Measurements from ENCODE around the gene GUCY1A2.
"Not testable (repeated sequence)": the region's sequence is repeated elsewhere in the genome, so short reads cannot be mapped to it uniquely, and the experiment has no call there.

GUCY1A2 gene, protein sequence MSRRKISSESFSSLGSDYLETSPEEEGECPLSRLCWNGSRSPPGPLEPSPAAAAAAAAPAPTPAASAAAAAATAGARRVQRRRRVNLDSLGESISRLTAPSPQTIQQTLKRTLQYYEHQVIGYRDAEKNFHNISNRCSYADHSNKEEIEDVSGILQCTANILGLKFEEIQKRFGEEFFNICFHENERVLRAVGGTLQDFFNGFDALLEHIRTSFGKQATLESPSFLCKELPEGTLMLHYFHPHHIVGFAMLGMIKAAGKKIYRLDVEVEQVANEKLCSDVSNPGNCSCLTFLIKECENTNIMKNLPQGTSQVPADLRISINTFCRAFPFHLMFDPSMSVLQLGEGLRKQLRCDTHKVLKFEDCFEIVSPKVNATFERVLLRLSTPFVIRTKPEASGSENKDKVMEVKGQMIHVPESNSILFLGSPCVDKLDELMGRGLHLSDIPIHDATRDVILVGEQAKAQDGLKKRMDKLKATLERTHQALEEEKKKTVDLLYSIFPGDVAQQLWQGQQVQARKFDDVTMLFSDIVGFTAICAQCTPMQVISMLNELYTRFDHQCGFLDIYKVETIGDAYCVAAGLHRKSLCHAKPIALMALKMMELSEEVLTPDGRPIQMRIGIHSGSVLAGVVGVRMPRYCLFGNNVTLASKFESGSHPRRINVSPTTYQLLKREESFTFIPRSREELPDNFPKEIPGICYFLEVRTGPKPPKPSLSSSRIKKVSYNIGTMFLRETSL

DNA sequence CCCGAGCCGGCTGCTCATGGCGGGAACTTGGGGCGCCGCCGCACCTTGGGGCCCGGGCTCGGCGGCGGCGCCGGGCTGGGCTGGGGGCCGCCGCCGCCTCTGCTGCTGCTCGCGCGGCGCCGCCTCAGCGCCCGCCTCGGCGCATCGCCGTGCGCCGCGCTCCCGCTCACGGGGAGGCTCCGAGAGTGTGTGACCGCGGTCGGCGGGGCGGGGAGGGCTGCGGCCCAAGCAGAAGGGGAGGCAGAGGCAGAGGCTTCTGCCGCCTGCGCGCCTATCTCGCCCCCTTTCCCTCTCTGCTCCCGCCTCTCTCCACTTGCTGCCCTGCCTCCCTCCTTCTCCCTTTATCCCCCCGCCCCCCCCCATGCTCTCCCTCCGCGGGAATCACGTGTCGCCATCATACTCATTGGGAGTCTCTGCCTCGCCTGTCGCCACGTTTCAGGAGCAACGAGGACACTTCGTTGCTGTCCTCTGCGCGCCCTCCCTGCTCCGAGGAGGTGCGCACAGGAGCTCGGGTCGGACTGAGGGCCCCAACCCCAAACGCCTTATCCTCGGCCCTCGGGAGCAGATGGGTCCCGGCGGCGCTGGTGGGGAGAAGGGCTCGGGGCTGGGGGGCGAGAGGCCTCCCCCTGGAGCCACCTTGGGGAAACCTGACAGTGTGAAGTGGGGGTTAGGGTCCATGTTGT is at the start of gene GUCY1A2:
TSS of gene GUCY1A2 (minus strand) at position 258 of the 683 bp plus-strand sequence. CDS start 421 bp downstream, outside the sequence.
- ATAC-seq = no peak
- H3K36me3 Mint-ChIP-seq = no peaks in the 10 kb centered on the region
- H3K4me1 Mint-ChIP-seq = peaks cover 6% of the 10 kb centered on the region
- no peak within 1 kb of the TSS for H3K27ac Mint-ChIP-seq
- peaks cover 62% of the 10 kb centered on the region for H3K27me3 Mint-ChIP-seq
- H3K4me3 Mint-ChIP-seq = peak within 1 kb of the TSS; percentile 56
- no peaks in the 10 kb centered on the region for H3K9me3 Mint-ChIP-seq

DNA sequence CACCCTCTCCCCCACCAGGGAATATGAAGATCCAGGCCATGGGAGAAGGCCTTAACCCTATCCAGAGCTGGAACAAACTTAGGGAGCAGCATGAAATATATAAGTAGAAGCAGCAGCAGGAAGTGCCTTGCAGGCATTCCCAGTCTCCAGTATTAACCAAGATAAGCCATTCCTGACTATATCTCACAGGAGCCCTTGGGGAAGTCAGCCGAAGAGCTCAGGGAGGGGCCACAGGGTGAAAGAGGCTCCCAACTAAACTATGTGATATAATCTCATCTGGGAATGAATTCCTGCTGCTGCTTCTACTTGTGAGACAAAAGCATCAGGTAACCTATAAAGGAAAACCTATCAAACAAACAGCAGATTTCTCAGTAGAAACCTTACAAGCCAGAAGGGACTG is 36.1 kb upstream of the GUCY1A2 start:
- Mint-ChIP-seq H3K27me3 (no peaks in the 10 kb centered on the region), H3K36me3 (no peaks in the 10 kb centered on the region)
- ATAC-seq = no peak

DNA sequence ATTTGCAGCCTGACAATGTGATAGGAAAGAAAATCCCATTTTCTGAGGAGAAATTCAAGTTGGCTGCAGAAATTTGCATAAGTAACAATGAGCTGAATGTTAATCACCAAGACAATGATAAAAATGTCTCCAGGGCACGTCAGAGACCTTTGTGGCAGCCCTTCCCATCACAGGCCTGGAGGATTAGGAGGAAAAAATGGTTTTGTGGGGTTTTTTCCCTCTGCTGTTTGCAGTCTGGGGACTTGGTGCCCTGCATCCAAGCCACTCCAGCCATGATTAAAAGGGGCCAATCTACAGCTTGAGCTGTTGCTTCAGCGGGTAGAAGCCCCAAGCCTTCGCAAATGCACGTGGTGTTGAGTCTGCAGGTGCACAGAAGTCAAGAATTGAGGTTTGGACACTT is 33.1 kb upstream of the GUCY1A2 start:
- not testable (repeated sequence) for H3K27ac Mint-ChIP-seq, ATAC-seq, H3K4me1 Mint-ChIP-seq, H3K36me3 Mint-ChIP-seq, H3K4me3 Mint-ChIP-seq, H3K27me3 Mint-ChIP-seq
- peaks cover 13% of the 10 kb centered on the region for H3K9me3 Mint-ChIP-seq

More for the DNA sequence above, 36.1 kb upstream of the GUCY1A2 start:
- Mint-ChIP-seq H3K9me3 (peaks cover 12% of the 10 kb centered on the region), H3K4me3 (no peak overlapping the region), H3K4me1 (no peaks in the 10 kb centered on the region), H3K27ac (no peak overlapping the region)

DNA sequence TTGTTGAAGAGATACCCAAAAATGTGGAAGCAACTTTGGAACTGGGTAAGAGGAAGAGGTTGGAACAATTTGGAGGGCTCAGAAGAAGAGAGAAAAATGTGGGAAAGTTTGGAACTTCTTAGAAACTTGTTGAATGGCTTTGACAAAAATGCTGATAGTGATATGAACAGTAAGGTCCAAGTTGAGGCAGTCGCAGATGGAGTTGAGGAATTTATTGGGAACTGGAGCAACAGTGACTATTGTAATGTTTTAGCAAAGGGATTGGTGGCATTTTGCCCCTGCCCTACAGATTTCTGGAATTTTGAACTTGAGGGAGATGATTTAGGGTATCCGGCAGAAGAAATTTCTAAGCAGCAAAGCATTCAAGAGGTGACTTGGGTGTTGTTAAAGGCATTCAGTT is 32.6 kb upstream of the GUCY1A2 start:
- not testable (repeated sequence) for H3K27ac Mint-ChIP-seq
- peaks cover 13% of the 10 kb centered on the region for H3K9me3 Mint-ChIP-seq

DNA sequence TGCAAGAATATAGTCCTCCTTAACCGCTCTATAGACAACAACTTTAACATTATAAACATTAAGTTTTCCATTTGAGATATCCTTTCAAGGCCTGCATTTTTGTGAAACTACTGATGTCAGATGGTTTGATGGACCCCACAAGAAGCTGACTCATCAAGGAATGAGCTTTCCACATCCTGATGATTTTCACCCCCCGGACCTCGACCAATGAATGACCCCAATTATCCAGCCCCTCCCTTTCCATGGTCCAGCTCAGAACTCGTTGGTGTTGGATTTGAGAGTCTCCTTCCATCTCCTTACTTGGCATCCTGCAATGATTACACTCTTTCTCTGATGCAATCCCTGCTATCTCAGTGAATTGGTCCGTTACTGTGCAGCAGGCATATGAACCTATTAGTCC is 31.8 kb upstream of the GUCY1A2 start:
- Mint-ChIP-seq H3K27me3 (no peaks in the 10 kb centered on the region), H3K4me1 (no peaks in the 10 kb centered on the region), H3K27ac (no peak overlapping the region), H3K4me3 (no peak overlapping the region), H3K9me3 (peaks cover 13% of the 10 kb centered on the region), H3K36me3 (no peaks in the 10 kb centered on the region)
- ATAC-seq = no peak

More for the DNA sequence above, 32.6 kb upstream of the GUCY1A2 start:
- H3K4me1 Mint-ChIP-seq, ATAC-seq, H3K4me3 Mint-ChIP-seq, H3K36me3 Mint-ChIP-seq, H3K27me3 Mint-ChIP-seq: not testable (repeated sequence)

DNA sequence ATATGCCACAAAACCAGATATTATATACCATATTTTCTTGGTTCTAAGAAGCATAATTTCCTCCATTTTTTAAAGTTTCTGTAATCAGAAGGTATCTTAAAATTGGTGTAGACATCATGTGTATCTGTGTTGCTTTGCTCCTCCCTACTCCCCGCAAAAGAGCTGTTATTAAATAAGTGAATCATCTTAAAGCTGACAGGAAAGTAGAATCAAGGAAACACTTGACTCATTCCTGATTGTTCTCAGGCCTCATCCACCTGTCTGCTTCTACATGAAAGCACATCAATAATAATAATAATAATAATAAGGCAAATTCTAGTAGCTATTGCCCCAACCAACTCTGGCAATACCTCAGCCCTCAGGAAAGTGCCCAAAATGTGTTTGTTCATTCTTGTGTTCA is 26.2 kb upstream of the GUCY1A2 start:
- Mint-ChIP-seq H3K27me3 (no peaks in the 10 kb centered on the region), H3K4me3 (no peak overlapping the region), H3K27ac (no peak overlapping the region), H3K9me3 (peaks cover 2% of the 10 kb centered on the region), H3K4me1 (no peaks in the 10 kb centered on the region), H3K36me3 (no peaks in the 10 kb centered on the region)
- no peak for ATAC-seq

DNA sequence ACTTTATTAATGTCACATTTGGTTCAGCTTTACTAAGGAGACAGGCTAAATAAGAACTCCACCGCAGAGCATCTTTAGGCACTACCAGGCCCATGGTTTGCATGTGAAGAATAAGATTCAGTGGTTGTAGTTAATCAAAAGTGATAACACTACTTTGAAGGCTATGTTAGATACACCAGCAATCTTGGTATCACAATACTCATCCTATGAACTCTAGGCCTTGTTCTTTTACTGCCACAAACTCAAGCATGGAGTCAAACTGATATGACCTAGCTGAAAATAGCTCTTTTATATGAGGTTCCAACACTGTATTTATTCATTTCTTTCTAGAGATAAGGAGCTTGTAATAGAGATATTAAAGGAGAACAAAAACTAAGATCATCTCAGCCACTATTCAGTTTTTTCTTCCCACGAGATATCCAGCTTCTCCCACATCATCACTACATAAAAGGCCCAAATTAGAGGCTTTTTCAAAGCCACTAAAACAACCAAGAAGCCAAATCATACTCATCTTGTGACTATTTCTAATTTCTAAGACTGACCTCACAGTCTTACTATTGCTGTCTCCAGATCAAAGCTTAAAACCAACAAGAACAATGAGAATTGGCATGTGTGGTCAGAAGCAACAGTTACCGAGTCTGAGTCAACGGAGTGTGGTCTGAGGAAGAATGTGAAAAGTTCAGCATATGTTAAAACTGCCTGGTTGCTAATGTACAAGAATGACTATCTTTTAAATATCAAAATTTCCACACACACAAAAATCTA is 25.1 kb upstream of the GUCY1A2 start:
- H3K4me3 Mint-ChIP-seq = no peak overlapping the region
- H3K36me3 Mint-ChIP-seq = no peaks in the 10 kb centered on the region
- H3K9me3 Mint-ChIP-seq = peaks cover 4% of the 10 kb centered on the region
- H3K27me3 Mint-ChIP-seq = no peaks in the 10 kb centered on the region
- H3K27ac Mint-ChIP-seq = peak overlapping the region; percentile 37
- peak; percentile 69 for ATAC-seq
- no peaks in the 10 kb centered on the region for H3K4me1 Mint-ChIP-seq

DNA sequence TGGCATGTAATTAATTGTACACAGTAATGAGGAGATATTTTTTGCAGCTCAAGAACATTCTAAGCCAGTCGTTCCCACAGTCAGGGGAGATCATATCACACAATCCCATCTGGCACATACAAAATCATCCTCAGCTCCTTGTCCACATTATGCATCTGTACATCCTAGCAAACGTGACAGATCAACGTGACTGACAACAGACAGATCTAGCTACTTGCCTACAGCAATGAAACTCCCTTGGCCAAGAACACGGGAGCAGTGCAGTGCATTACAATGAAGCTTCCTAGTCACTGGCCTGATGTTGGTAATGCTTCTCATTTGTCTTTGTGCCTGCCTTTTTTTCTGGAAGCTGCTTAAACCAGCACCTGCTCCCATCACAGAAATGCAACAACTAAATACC is 24.5 kb upstream of the GUCY1A2 start:
- no peak overlapping the region for H3K27ac Mint-ChIP-seq
- peaks cover 4% of the 10 kb centered on the region for H3K9me3 Mint-ChIP-seq
- no peak overlapping the region for H3K4me3 Mint-ChIP-seq
- no peaks in the 10 kb centered on the region for H3K36me3 Mint-ChIP-seq
- H3K27me3 Mint-ChIP-seq = no peaks in the 10 kb centered on the region
- no peak for ATAC-seq
- no peaks in the 10 kb centered on the region for H3K4me1 Mint-ChIP-seq

DNA sequence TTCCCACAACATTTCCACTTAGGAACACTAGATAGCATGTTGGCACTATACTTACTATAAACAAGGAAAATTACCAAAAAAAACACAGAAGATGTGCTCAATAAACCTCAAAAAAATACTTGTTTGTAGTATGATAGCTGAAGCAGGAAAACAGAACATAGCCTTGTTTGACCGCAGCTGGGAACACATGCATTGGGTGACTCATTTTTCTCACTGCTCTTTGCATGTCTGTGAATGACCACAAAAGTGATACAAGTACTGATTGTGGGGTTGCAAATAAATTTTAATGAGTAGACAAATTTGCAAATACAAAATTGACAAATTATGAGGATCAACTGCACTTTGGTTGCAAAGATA is 22.8 kb upstream of the GUCY1A2 start:
- no peak for ATAC-seq
- H3K27me3 Mint-ChIP-seq = no peaks in the 10 kb centered on the region
- no peak overlapping the region for H3K4me3 Mint-ChIP-seq
- H3K9me3 Mint-ChIP-seq = peaks cover 4% of the 10 kb centered on the region
- H3K27ac Mint-ChIP-seq = peak overlapping the region; percentile 66
- H3K4me1 Mint-ChIP-seq = no peaks in the 10 kb centered on the region
- no peaks in the 10 kb centered on the region for H3K36me3 Mint-ChIP-seq

DNA sequence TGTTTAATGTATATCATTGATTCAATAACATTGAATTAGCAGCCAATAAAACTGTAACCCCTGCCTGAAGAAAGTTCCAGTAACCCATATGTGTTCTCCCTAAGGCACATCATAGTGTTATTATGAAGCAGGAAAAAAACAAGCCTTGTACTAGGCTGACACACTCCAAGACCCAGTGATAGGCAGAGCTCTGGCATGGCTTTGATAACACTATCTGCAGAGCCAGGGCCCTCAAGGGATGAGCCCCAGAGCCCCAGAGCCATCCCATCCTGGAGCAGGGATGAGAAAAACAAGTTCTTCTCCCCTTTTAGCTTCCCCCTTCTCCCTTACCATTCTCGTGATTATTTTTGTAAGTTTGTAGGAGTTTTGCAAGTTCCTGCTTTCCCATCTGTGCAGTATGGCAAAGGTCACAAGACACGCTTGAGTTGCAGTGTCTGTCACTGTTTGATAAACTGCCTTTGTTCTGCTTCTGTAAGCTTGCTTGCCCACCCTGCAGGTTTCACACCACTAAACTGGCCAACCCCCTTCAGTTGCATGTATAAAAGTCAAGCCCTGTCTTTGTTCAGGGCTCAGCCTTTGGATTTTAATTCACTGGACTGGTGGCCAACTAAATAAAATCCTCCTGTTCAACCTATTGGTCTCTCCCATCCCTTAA is 22.3 kb upstream of the GUCY1A2 start:
- Mint-ChIP-seq H3K27ac (peak overlapping the region; percentile 66), H3K27me3 (no peaks in the 10 kb centered on the region), H3K36me3 (no peaks in the 10 kb centered on the region), H3K4me3 (no peak overlapping the region), H3K4me1 (no peaks in the 10 kb centered on the region), H3K9me3 (peaks cover 4% of the 10 kb centered on the region)
- no peak for ATAC-seq

DNA sequence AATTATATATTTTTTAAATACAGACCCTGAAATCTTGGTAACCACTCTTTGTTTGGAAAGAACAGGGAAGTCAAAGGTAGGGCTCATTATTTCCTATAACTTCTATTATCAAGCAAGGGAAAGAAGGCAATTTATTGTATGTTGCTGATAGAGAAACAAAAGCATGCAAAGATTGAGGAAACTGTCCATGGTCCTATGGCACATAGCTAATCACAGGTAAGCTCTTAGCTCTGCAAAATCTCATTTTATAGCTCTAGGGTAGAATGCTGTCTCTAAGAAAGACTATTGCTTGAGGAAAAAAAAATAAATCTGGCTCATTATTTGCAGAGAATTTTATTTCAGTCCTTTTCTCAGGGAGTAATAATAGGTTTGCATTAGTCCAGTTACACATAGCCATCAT is 7.4 kb upstream of the GUCY1A2 start:
- H3K9me3 Mint-ChIP-seq = no peaks in the 10 kb centered on the region
- no peak for ATAC-seq

DNA sequence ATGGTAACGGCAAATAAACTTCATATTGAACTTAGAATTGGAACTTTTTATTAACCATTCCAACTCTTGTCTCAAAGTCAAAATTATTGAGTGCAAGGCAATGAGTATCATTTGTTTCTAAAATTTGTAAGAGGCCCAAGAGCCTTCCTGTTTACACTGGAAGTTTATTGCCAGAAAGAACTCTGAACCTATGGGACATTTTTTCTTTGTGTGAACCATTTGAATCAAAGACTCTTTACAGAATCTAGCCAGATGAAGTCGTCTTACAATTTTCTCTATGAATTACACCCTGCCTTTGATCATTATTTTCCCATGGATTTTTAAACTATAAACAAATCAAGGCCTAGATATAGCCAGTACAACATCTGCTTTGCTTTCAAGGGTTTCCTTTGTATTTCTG is 2.3 kb upstream of the GUCY1A2 start:
- H3K27ac Mint-ChIP-seq = no peak overlapping the region
- H3K4me1 Mint-ChIP-seq = peaks cover 6% of the 10 kb centered on the region
- H3K9me3 Mint-ChIP-seq = no peaks in the 10 kb centered on the region
- H3K36me3 Mint-ChIP-seq = no peaks in the 10 kb centered on the region
- H3K27me3 Mint-ChIP-seq = peaks cover 64% of the 10 kb centered on the region
- H3K4me3 Mint-ChIP-seq = no peak overlapping the region
- ATAC-seq = no peak

More for the DNA sequence above, 7.4 kb upstream of the GUCY1A2 start:
- H3K4me1 Mint-ChIP-seq = no peaks in the 10 kb centered on the region
- no peak overlapping the region for H3K27ac Mint-ChIP-seq
- no peaks in the 10 kb centered on the region for H3K36me3 Mint-ChIP-seq
- no peak overlapping the region for H3K4me3 Mint-ChIP-seq
- H3K27me3 Mint-ChIP-seq = peaks cover 29% of the 10 kb centered on the region

DNA sequence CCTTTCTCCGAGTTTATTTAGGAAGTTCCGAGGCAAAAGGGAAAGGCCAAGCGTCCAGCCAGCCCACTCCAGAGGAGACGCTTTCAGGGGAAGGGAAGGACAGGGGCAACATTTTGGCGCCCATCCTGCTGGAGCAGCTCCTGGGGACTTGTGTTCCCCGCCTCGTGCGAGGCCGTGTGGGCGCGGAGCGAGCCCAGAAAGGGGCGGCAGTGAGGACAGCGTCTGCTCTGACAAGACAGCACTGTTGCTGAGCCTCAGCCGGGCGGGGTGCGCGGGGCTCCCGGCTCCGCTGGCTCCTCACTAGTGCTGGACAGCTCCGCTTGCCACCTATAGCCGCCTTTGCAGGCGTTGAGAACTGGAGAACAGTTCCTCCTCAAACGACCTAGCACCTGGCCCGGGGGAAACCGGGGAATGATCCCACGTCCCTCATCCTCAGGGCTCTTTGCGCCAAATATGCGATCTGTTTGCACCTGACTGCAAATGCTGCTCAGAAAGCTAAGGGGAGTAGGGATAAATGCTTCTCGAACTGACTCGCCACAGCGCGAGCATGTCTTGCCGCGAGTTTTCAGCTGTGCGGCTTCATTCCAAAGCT is 722 bp upstream of the GUCY1A2 start:
- Mint-ChIP-seq H3K4me3 (no peak overlapping the region), H3K27me3 (peaks cover 64% of the 10 kb centered on the region)
- peak; percentile 18 for ATAC-seq

More for the DNA sequence above, 722 bp upstream of the GUCY1A2 start:
- Mint-ChIP-seq H3K36me3 (no peaks in the 10 kb centered on the region), H3K27ac (no peak overlapping the region), H3K4me1 (peaks cover 6% of the 10 kb centered on the region), H3K9me3 (no peaks in the 10 kb centered on the region)
